Fibroblast of mammary gland (primary cell): ENCODE data around the gene ASF1A.

Experiments
- DNase-seq: peaks from one replicate; pipeline ENCODE4 v3.0.0-alpha.2; 2010; ENCODE audit warnings: low read depth
- H3K4me3 ChIP-seq: 2 replicates; pipeline ENCODE4 v1.5.1; 2011; ENCODE audit warnings: low read depth, mild to moderate bottlenecking, low read length, moderate library complexity; ENCODE audit not compliant: control insufficient read depth
- TF ChIP-seq, protein P1 (sequence below): conservative IDR thresholded peaks from 2 replicates; pipeline ENCODE4 v1.5.1; 2011; ENCODE audit warnings: low read depth, low read length, inconsistent platforms; ENCODE audit not compliant: control insufficient read depth, insufficient read depth

Gene ASF1A

DNA sequence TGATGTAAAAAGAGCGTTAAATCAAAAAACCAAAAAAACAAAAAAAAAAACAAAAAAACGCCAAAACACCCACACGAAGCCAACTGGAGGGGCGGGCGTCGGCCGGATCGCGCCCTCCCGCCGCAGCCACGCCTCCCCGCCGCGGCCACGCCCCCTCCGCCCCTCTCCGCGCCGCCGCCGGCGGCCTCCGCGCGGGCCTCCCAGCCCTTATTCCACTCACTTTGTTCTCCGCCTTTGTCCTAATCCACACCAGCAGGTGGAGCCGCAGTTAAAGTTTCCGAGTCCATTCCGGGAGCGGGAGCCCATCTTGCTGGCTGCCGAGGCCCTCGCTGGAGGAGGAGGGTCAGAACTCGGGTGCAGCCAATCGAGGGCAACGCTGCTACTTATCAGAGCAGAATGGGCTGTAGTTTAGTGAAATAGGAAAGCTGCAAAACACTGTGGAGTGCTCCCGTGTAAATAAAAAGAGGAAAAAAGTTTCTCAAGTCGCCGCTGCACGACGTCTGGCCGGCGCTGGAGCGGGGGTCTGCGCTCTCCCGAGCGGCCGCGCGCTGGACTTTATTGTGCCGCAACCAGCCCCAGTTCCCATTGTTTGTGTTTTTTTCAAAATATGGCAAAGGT lies at the start of gene ASF1A:
ASF1A (plus strand) TSS at position 346 of the 618 bp plus-strand sequence; CDS start at position 608, 262 bp downstream.
- TF ChIP-seq, protein P1, sequence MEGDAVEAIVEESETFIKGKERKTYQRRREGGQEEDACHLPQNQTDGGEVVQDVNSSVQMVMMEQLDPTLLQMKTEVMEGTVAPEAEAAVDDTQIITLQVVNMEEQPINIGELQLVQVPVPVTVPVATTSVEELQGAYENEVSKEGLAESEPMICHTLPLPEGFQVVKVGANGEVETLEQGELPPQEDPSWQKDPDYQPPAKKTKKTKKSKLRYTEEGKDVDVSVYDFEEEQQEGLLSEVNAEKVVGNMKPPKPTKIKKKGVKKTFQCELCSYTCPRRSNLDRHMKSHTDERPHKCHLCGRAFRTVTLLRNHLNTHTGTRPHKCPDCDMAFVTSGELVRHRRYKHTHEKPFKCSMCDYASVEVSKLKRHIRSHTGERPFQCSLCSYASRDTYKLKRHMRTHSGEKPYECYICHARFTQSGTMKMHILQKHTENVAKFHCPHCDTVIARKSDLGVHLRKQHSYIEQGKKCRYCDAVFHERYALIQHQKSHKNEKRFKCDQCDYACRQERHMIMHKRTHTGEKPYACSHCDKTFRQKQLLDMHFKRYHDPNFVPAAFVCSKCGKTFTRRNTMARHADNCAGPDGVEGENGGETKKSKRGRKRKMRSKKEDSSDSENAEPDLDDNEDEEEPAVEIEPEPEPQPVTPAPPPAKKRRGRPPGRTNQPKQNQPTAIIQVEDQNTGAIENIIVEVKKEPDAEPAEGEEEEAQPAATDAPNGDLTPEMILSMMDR, result peak; percentile 49
- H3K4me3 ChIP-seq, result peak within 1 kb of the TSS; percentile 89
- DNase-seq, result peak; percentile 98

DNA sequence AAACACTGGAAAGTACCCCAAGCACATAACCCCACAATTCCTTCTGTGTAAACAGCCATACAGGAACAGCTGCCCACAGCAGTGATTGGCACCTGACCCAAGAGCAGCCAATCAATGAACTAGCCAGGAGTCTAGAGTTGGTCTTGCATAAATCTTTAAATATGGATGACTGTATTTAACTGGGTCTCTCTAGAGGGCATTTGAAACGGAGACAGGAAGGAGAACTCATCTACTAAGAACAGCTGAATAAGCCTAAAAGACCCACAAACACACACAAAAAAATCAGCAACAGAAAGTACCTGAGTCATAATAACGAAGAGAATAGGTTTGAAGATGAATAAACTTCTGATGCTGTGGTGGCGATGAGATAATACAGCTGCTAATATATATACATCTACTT lies 49.0 kb upstream of the ASF1A start:
- no peak overlapping the region for H3K4me3 ChIP-seq
- DNase-seq, result no peak
- TF ChIP-seq, protein P1, result no peak

DNA sequence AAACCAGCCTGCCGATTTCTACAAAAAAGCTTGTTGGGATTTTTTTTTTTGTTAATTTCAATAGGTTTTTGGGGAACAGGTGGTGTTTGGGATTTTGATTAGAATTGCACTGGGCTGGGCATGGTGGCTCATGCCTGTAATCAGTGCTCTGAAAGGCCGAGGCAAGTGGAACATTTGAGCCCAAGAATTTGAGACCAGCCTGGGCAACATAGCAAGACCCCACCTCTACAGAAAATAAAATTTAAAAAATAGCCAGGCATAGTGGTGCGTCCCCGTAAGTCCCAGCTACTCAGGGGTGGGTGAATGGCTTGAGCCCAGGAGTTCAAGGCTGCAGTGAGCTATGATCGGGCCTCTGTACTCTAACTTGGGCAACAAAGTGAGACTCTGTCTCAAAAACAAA lies 40.5 kb upstream of the ASF1A start:
- TF ChIP-seq, protein P1, result no peak

DNA sequence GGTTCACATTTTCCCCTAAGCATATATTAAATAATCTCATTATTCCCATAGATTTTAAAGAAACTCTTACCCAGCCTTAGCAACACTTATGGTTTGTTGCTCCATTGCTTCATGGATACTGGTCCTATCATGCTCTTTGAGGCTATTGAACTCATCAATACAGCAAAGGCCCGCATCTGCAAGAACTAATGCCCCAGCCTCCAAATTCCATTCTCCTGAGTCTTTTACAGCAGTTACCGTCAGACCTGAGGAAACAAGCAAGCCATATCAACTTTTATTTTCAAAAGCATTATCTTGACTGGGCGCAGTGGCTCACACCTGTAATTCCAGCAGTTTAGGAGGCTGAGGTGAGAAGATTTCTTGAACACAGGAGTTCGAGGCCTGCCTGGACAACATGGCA lies 37.7 kb upstream of the ASF1A start:
- no peak for DNase-seq
- H3K4me3 ChIP-seq, result no peak overlapping the region
- TF ChIP-seq, protein P1, result no peak

More for the DNA sequence above, 40.5 kb upstream of the ASF1A start:
- H3K4me3 ChIP-seq, result no peak overlapping the region
- no peak for DNase-seq

DNA sequence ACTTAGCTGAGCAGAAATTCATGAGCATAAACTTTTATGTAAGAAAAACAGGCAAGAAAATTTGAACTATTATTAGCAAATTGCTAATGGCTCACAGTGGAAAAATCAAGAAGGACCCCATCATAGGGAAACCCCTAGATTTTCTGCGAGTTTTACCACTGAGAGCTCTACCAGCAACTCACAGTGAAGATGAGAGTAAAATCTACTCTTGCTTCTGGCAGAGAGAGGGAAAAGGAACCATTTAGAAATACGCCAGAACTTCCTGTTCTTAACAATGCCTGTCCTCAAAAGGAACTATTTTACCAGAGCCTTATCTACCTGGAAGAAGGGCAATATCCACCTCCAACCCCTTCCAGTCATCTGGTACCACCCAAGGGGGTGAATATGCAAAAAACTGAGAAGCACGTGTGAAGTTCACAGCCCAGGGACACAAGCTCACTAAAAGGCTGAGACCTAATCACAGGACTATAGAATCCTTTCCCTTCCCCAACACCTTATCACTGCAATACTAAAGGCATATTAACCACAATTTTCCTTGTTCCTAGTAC lies 34.4 kb upstream of the ASF1A start:
- TF ChIP-seq, protein P1, result no peak
- no peak for DNase-seq
- no peak overlapping the region for H3K4me3 ChIP-seq

DNA sequence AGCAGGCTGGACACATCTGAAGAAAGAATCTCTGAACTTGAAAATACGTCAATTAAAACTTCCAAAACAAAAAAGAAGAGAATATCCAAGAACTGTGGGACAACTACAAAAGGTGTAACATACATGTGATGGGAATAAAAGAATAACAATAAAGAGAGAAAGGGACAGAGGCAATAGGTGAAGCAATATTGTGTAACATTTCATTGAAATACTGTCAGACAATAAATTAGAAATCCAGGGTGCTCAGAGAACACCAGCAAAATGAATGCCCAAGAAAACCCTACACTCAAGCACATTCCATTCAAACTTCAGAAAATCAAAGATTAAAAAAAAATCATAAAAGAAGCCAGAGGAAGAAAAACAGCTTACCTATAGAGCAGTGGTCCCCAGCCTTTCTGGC lies 33.6 kb upstream of the ASF1A start:
- TF ChIP-seq, protein P1, result no peak
- DNase-seq, result no peak
- no peak overlapping the region for H3K4me3 ChIP-seq

DNA sequence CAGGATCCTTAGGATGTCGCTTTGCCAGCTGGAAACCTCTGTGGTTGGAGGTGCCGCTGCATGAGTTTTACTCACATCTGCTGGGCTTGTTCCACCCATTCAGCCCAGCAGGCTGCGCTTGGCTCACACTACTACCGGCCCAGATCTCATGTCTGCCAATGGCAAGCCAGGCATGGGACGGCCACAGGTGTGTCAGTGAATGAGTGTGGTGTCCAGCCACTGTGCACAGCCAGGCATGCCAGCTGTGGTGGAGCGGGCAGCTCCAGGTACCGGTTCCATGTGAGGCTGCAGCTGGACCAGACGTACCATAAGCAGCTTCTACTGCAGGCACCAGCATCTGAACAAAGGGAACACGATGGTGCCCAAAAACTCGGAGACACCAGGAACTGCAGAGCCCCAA lies 33.1 kb upstream of the ASF1A start:
- TF ChIP-seq, protein P1, result no peak
- H3K4me3 ChIP-seq, result no peak overlapping the region
- no peak for DNase-seq
